ENCODE results near the gene LASP1NB.

LASP1NB gene

DNA sequence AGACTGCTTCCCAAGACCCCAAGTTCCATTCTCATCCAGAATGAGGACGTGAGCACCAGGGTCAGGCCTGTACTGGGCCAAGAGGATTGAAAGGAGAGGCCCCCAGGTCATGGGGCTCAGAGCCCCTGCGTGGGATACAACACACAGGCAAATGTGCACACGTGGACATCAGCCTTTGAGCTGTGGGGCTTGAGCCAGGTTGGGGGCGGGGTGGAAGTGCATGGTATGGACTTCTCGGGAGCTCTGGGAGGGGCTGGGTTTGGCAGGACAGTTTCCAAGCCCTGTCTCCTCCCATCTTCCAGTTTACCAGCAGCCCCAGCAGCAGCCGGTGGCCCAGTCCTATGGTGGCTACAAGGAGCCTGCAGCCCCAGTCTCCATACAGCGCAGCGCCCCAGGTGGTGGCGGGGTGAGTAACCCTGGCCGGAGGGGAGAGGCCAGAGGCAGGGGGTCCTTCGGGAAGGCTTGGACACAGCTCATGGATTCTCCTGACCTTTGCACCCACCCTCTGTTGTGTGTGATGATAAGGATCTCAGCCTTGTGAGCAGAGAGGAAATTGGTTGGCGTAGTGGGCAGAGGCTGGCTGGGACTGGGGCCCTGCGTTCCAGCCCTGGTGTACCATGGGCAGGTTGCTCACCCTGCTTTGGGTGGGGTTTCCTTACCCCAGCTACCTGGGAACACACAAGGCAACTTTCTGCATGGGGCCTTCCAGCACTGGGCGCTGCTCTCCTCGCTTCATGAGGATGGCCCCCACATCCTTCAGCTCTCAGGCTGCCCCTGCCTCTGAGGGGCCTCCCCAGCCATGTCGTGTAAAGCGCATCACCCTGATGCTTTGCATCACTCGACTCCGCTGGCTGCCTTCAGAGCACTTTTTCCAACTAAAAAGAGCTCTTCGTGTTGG is 10.4 kb upstream of the LASP1NB start (continued):
- TF ChIP-seq, protein P1, sequence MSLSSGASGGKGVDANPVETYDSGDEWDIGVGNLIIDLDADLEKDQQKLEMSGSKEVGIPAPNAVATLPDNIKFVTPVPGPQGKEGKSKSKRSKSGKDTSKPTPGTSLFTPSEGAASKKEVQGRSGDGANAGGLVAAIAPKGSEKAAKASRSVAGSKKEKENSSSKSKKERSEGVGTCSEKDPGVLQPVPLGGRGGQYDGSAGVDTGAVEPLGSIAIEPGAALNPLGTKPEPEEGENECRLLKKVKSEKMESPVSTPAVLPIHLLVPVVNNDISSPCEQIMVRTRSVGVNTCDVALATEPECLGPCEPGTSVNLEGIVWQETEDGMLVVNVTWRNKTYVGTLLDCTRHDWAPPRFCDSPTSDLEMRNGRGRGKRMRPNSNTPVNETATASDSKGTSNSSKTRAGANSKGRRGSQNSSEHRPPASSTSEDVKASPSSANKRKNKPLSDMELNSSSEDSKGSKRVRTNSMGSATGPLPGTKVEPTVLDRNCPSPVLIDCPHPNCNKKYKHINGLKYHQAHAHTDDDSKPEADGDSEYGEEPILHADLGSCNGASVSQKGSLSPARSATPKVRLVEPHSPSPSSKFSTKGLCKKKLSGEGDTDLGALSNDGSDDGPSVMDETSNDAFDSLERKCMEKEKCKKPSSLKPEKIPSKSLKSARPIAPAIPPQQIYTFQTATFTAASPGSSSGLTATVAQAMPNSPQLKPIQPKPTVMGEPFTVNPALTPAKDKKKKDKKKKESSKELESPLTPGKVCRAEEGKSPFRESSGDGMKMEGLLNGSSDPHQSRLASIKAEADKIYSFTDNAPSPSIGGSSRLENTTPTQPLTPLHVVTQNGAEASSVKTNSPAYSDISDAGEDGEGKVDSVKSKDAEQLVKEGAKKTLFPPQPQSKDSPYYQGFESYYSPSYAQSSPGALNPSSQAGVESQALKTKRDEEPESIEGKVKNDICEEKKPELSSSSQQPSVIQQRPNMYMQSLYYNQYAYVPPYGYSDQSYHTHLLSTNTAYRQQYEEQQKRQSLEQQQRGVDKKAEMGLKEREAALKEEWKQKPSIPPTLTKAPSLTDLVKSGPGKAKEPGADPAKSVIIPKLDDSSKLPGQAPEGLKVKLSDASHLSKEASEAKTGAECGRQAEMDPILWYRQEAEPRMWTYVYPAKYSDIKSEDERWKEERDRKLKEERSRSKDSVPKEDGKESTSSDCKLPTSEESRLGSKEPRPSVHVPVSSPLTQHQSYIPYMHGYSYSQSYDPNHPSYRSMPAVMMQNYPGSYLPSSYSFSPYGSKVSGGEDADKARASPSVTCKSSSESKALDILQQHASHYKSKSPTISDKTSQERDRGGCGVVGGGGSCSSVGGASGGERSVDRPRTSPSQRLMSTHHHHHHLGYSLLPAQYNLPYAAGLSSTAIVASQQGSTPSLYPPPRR (CRISPR knock-in tag; IDR thresholded peaks at IDR 0.05; ENCODE audit: borderline replicate concordance) = peak; percentile 48; the same call in 1 of the 2 replicates
- TF ChIP-seq TBX3 (IDR thresholded peaks at IDR 0.05; ENCODE audit: borderline replicate concordance) (no peak), ZNF276 (CRISPR knock-in tag; IDR thresholded peaks at IDR 0.05; ENCODE audit: low read depth) (no peak), THAP8 (CRISPR knock-in tag; IDR thresholded peaks at IDR 0.05; ENCODE audit: borderline replicate concordance) (no peak), HNF1B (CRISPR knock-in tag; IDR thresholded peaks at IDR 0.05) (peak; percentile 65; the same call in 1 of the 2 replicates), DBP (CRISPR knock-in tag; IDR thresholded peaks at IDR 0.05; ENCODE audit: not compliant biosample characterization) (no peak), XRCC5 (optimal IDR thresholded peaks at IDR 0.05; ENCODE audit: low read length) (peak; percentile 99), ZNF891 (CRISPR knock-in tag; IDR thresholded peaks at IDR 0.05) (no peak), ZNF557 (CRISPR knock-in tag; IDR thresholded peaks at IDR 0.05) (no peak), SP5 (CRISPR knock-in tag; IDR thresholded peaks at IDR 0.05; ENCODE audit: borderline replicate concordance, low read depth) (no peak; the same call in 1 of the 2 replicates), JDP2 (CRISPR knock-in tag; IDR thresholded peaks at IDR 0.05; ENCODE audit: borderline replicate concordance) (no peak)
- TF ChIP-seq, protein P2, sequence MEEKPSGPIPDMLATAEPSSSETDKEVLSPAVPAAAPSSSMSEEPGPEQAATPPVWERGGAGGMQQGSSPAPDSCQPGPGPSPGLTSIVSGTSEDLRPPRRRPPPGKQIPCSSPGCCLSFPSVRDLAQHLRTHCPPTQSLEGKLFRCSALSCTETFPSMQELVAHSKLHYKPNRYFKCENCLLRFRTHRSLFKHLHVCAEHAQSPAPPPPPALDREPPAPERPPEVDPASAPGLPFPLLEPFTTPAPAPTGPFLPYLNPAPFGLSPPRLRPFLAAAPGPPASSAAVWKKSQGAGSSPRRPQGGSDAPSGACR (CRISPR knock-in tag; IDR thresholded peaks at IDR 0.05) = peak; percentile 90
- TF ChIP-seq, protein P3, sequence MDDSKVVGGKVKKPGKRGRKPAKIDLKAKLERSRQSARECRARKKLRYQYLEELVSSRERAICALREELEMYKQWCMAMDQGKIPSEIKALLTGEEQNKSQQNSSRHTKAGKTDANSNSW (CRISPR knock-in tag; IDR thresholded peaks at IDR 0.05; ENCODE audit: borderline replicate concordance) = 0 out of 2 replicates have a peak, but pooled peaks have one; percentile 56
- TF ChIP-seq, protein P4, sequence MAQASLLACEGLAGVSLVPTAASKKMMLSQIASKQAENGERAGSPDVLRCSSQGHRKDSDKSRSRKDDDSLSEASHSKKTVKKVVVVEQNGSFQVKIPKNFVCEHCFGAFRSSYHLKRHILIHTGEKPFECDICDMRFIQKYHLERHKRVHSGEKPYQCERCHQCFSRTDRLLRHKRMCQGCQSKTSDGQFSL (CRISPR knock-in tag; IDR thresholded peaks at IDR 0.05) = no peak

Measured in HepG2 (cell line).